NB4 (cell line): Measurements from ENCODE around the gene HS3ST6.

Experiments used
- MYC ChIP-seq: IDR thresholded peaks from 2 replicates; pipeline ENCODE4 v1.6.1; 2011; ENCODE audit warnings: low read depth, low read length
- POLR2A ChIP-seq: IDR thresholded peaks from 2 replicates; pipeline ENCODE4 v1.6.1; 2011; ENCODE audit warnings: mild to moderate bottlenecking; ENCODE audit not compliant: insufficient read length; ENCODE audit errors: extremely low read depth

GRCh38 chr16:1960665-1961630, 42.7 kb upstream of the HS3ST6 start:
- TF ChIP-seq MYC (no peak; the same call in 1 of the 2 replicates), POLR2A (no peak)
